Caco-2 (cell line): ENCODE data around the gene CCDC50. TPM values are rescaled to one million over a fixed set of nuclear protein-coding genes. Genes with fewer than 3 reads are reported as not detected.

ENCODE experiments used
- BruUV-seq: library from RNA; stranded (reverse); fragments of 400-500 nt; replicated peaks from 2 replicates; lab custom pipeline; 2021; lab: Mats Ljungman, UMichigan
- CTCF ChIA-PET: fragments of 300-600 bp; sonication (Branson Sonifier 250); formaldehyde crosslinking; loops from one replicate; lab custom pipeline; 2022; ENCODE audit warnings: antibody characterized with exemption; lab: Charles Lee
- POLR2A ChIA-PET: fragments of 300-600 bp; sonication (Branson Sonifier 250); formaldehyde crosslinking; loops from one replicate; lab custom pipeline; 2022; ENCODE audit warnings: antibody characterized with exemption; lab: Charles Lee
- DNase-seq, 2 experiments: peaks; one replicate each; pipeline versions ENCODE4 v3.0.0 to v3.0.0-alpha.2; 2020 to 2022
- H3K27me3 ChIP-seq: replicated peaks from 2 replicates; pipeline ENCODE4 v1.6.0; 2011; ENCODE audit warnings: low read length; ENCODE audit not compliant: control insufficient read depth, insufficient read depth
- H3K36me3 ChIP-seq: 2 replicates; pipeline ENCODE4 v1.5.1; 2011; ENCODE audit warnings: low read length; ENCODE audit not compliant: control insufficient read depth, insufficient read depth
- H3K4me1 ChIP-seq: fragments of 250-450 bp; sonication (Bioruptor Pico); 2 replicates; pipeline ENCODE4 v1.5.1; 2020; ENCODE audit warnings: mild to moderate bottlenecking
- H3K4me3 ChIP-seq: 2 replicates; pipeline ENCODE4 v1.5.1; 2011; ENCODE audit warnings: low read depth, mild to moderate bottlenecking, control low read depth, low read length
- H3K9me3 ChIP-seq: fragments of 250-450 bp; sonication (Bioruptor Pico); 2 replicates; pipeline ENCODE4 v1.5.1; 2020; ENCODE audit warnings: mild to moderate bottlenecking, moderate library complexity
- H3K27ac Mint-ChIP-seq: one replicate; pipeline ENCODE4 v1.8.0; 2022; ENCODE audit warnings: mixed read lengths; ENCODE audit not compliant: unreplicated experiment
- H3K27me3 Mint-ChIP-seq: one replicate; pipeline ENCODE4 v1.8.0; 2022; ENCODE audit warnings: mixed read lengths; ENCODE audit not compliant: insufficient read depth, unreplicated experiment
- H3K36me3 Mint-ChIP-seq: one replicate; pipeline ENCODE4 v1.8.0; 2022; ENCODE audit warnings: mild to moderate bottlenecking, mixed read lengths; ENCODE audit not compliant: insufficient read depth, unreplicated experiment
- H3K4me1 Mint-ChIP-seq: one replicate; pipeline ENCODE4 v1.8.0; 2022; ENCODE audit warnings: low read depth, mixed read lengths; ENCODE audit not compliant: unreplicated experiment
- H3K4me3 Mint-ChIP-seq: one replicate; pipeline ENCODE4 v1.8.0; 2022; ENCODE audit warnings: mild to moderate bottlenecking, moderate library complexity, mixed read lengths; ENCODE audit not compliant: unreplicated experiment
- H3K9me3 Mint-ChIP-seq: one replicate; pipeline ENCODE4 v1.8.0; 2022; ENCODE audit warnings: mixed read lengths; ENCODE audit not compliant: unreplicated experiment
- CTCF ChIP-seq, 2 experiments: fragments of 200-600 bp in 1 of 2; IDR thresholded peaks; 1 replicate in 1 of 2; 2 replicates in 1 of 2; pipeline versions ENCODE4 v1.5.1 to v1.8.0; 2011 to 2022; ENCODE audit warnings: antibody characterized with exemption in 1 of 2, control low read depth in 1 of 2, inconsistent platforms in 1 of 2, low read depth in 1 of 2, low read length in 1 of 2, mild to moderate bottlenecking in 1 of 2, moderate library complexity in 1 of 2; ENCODE audit not compliant: insufficient read depth in 1 of 2, severe bottlenecking in 1 of 2, unreplicated experiment in 1 of 2
- intact Hi-C: fragments of 100-400 bp; cut with micrococcal nuclease; formaldehyde crosslinking; loops from one replicate; pipeline ENCODE4 v1.10.0; 2022; ENCODE audit not compliant: unreplicated experiment
- total RNA-seq: library from RNA; stranded (reverse); gene quantifications from 2 replicates; pipeline ENCODE4 v1.2.3, GENCODE V29; 2022

Gene CCDC50
- total RNA-seq, 1 experiment from 2014 or later: 53.1 TPM

DNA sequence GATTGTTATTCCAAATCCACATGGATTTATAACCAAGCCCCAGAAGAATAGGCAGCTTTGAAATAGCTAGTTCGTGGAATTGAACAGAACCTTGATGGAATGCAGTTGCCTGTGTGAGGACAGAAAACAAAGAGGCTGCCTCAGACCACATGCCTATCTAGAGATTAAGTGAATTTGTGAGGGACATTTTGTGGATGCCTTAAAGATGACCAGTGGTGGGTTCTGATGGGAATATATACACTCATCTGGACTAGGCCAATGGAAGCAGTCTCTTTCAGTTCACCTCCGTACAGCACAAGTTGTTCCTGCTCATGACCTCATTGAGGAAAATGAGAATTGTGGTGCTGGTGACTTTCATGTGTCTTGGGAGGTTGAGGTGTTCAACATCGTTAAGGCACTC, 68.6 kb downstream of the CCDC50 start:
- H3K4me1 Mint-ChIP-seq: no peaks in the 10 kb centered on the region
- no peak for DNase-seq
- TF ChIP-seq CTCF (IDR thresholded peaks at IDR 0.05; ENCODE audit: insufficient read depth in 1 of 2, low read depth in 1 of 2, low read length in 1 of 2, severe bottlenecking in 1 of 2, unreplicated experiment in 1 of 2): no peak
- ChIA-PET CTCF (no interaction called here), POLR2A (no interaction called here)
- no peaks in the 10 kb centered on the region for H3K4me1 ChIP-seq
- no TSS peak for BruUV-seq
- no peak overlapping the region for H3K4me3 ChIP-seq
- no peaks in the 10 kb centered on the region for H3K9me3 Mint-ChIP-seq
- peaks cover 20% of the 10 kb centered on the region for H3K36me3 Mint-ChIP-seq
- no peaks in the 10 kb centered on the region for H3K9me3 ChIP-seq
- no peaks in the 10 kb centered on the region for H3K27me3 ChIP-seq
- H3K27me3 Mint-ChIP-seq: no peaks in the 10 kb centered on the region
- H3K27ac Mint-ChIP-seq: no peak overlapping the region
- intact Hi-C loops: no loop called here
- H3K36me3 ChIP-seq: no peaks in the 10 kb centered on the region
- no peak overlapping the region for H3K4me3 Mint-ChIP-seq

DNA sequence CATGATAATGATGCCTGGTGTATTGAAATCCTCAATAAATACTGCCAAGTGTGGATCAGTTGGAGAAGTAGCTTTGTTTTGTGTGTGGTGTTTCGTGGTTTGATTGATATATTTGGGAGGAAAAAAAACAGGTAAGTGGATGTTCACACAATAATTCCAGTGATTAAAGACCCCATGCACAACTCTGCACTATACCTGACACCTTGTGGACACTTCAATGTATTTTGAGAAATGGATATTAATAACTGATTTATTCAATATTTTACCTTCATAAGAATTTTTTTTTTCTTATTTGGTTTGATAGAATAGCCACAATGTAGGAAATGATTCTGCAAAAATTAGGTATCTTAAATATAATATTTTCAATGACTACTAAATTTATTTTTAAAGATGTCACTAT, 69.4 kb downstream of the CCDC50 start:
- CTCF ChIA-PET: no interaction called here
- peaks cover 11% of the 10 kb centered on the region for H3K36me3 Mint-ChIP-seq

DNA sequence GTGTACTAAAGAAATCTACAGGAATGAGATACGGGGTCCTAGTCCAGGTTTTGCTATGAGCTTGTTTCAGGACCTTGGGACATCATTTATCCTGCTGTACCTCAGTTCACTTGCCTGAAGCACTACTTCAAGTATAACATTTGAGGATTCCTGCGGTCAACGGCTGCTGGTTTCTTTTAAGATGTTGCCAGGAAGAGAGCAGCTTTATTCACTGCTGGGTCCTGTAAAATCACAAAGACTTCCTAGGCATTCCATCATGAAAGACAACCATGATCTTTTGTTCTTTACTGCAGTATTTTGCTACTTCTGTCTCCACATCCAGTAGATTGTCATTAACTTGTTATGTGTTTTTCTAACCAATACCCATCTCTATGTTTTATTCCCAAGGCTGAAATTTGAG, 70.7 kb downstream of the CCDC50 start:
- no peak overlapping the region for H3K4me3 Mint-ChIP-seq
- H3K4me1 Mint-ChIP-seq: no peaks in the 10 kb centered on the region
- intact Hi-C loops: no loop called here
- H3K27me3 ChIP-seq: no peaks in the 10 kb centered on the region
- H3K9me3 ChIP-seq: no peaks in the 10 kb centered on the region
- H3K9me3 Mint-ChIP-seq: no peaks in the 10 kb centered on the region
- ChIA-PET CTCF (interaction anchor here (0.5 kb wide), 1 partner anchor 80 kb away, joined by 3 read pairs; no protein-coding TSS in a partner anchor), POLR2A (no interaction called here)
- no peak overlapping the region for H3K4me3 ChIP-seq
- H3K36me3 ChIP-seq: no peaks in the 10 kb centered on the region
- no TSS peak for BruUV-seq
- no peak for DNase-seq
- no peaks in the 10 kb centered on the region for H3K27me3 Mint-ChIP-seq
- TF ChIP-seq CTCF (IDR thresholded peaks at IDR 0.05; ENCODE audit: insufficient read depth in 1 of 2, low read depth in 1 of 2, low read length in 1 of 2, severe bottlenecking in 1 of 2, unreplicated experiment in 1 of 2): no peak
- peaks cover 11% of the 10 kb centered on the region for H3K36me3 Mint-ChIP-seq
- no peak overlapping the region for H3K27ac Mint-ChIP-seq
- H3K4me1 ChIP-seq: no peaks in the 10 kb centered on the region

More for the DNA sequence above, 69.4 kb downstream of the CCDC50 start:
- DNase-seq: no peak
- Mint-ChIP-seq H3K4me1 (no peaks in the 10 kb centered on the region), H3K27ac (no peak overlapping the region), H3K9me3 (no peaks in the 10 kb centered on the region), H3K4me3 (no peak overlapping the region), H3K27me3 (no peaks in the 10 kb centered on the region)
- no peaks in the 10 kb centered on the region for H3K4me1 ChIP-seq
- no peak for TF ChIP-seq CTCF (IDR thresholded peaks at IDR 0.05; ENCODE audit: insufficient read depth in 1 of 2, low read depth in 1 of 2, low read length in 1 of 2, severe bottlenecking in 1 of 2, unreplicated experiment in 1 of 2)
- H3K9me3 ChIP-seq: no peaks in the 10 kb centered on the region
- no peaks in the 10 kb centered on the region for H3K27me3 ChIP-seq
- no TSS peak for BruUV-seq
- no peaks in the 10 kb centered on the region for H3K36me3 ChIP-seq
- POLR2A ChIA-PET: no interaction called here
- no peak overlapping the region for H3K4me3 ChIP-seq
- intact Hi-C loops: no loop called here
